Neural progenitor cell (in vitro differentiated cells): ENCODE results near the gene HECTD2. TPM values are rescaled to one million over a fixed set of nuclear protein-coding genes. Genes with fewer than 3 reads are reported as not detected.

Source experiments
- DNase-seq: peaks from one replicate; pipeline ENCODE4 v3.0.0-alpha.2; 2016; ENCODE audit warnings: low spot score
- H2AFZ ChIP-seq: fragments of 200-600 bp; sonication (generic); replicated peaks from 2 replicates; pipeline ENCODE4 v1.6.1; 2016; ENCODE audit warnings: antibody characterized with exemption
- H3F3A ChIP-seq: fragments of 200-600 bp; sonication (generic); 2 replicates; pipeline ENCODE4 v1.6.1; 2016; ENCODE audit warnings: antibody characterized with exemption, low read depth
- H3K27ac ChIP-seq: fragments of 200-600 bp; sonication (generic); 2 replicates; pipeline ENCODE4 v1.5.1; 2016; ENCODE audit warnings: mild to moderate bottlenecking
- H3K27me3 ChIP-seq: fragments of 200-600 bp; sonication (generic); 2 replicates; pipeline ENCODE4 v1.6.1; 2016; ENCODE audit warnings: mild to moderate bottlenecking, moderate library complexity
- H3K36me3 ChIP-seq: fragments of 200-600 bp; sonication (generic); 2 replicates; pipeline ENCODE4 v1.5.1; 2016
- H3K4me1 ChIP-seq: fragments of 200-600 bp; sonication (generic); 2 replicates; pipeline ENCODE4 v1.6.1; 2016; ENCODE audit warnings: mixed run types
- H3K4me2 ChIP-seq: fragments of 200-600 bp; sonication (generic); 2 replicates; pipeline ENCODE4 v1.6.1; 2016
- H3K4me3 ChIP-seq: fragments of 200-600 bp; sonication (generic); 2 replicates; pipeline ENCODE4 v1.5.1; 2016
- H3K79me2 ChIP-seq: fragments of 200-600 bp; sonication (generic); 2 replicates; pipeline ENCODE4 v1.6.1; 2016; ENCODE audit warnings: low read depth
- H3K9ac ChIP-seq: fragments of 200-600 bp; sonication (generic); 2 replicates; pipeline ENCODE4 v1.6.1; 2016
- H3K9me3 ChIP-seq: fragments of 200-600 bp; sonication (generic); 2 replicates; pipeline ENCODE4 v1.5.1; 2016; ENCODE audit warnings: low read depth
- H4K20me1 ChIP-seq: fragments of 200-600 bp; sonication (generic); 2 replicates; pipeline ENCODE4 v1.6.1; 2016; ENCODE audit warnings: low read depth
- H3K27ac Mint-ChIP-seq: 3 replicates; pipeline ENCODE4 v1.8.0; 2021; ENCODE audit warnings: mixed read lengths
- H3K27me3 Mint-ChIP-seq: 2 replicates; pipeline ENCODE4 v1.8.0; 2022; ENCODE audit warnings: low read depth, mild to moderate bottlenecking, inconsistent platforms, moderate library complexity, mixed read lengths; ENCODE audit not compliant: insufficient read depth
- H3K36me3 Mint-ChIP-seq: 3 replicates; pipeline ENCODE4 v1.8.0; 2021; ENCODE audit warnings: mixed read lengths
- H3K4me1 Mint-ChIP-seq: 3 replicates; pipeline ENCODE4 v1.8.0; 2021; ENCODE audit warnings: mixed read lengths
- H3K4me3 Mint-ChIP-seq: 3 replicates; pipeline ENCODE4 v1.8.0; 2021; ENCODE audit warnings: mild to moderate bottlenecking, moderate library complexity, mixed read lengths
- H3K9me3 Mint-ChIP-seq: 3 replicates; pipeline ENCODE4 v1.8.0; 2020; ENCODE audit warnings: mixed read lengths
- CTCF ChIP-seq: fragments of 200-600 bp; sonication (generic); IDR thresholded peaks from 2 replicates; pipeline ENCODE4 v1.5.1; 2017; ENCODE audit warnings: antibody characterized with exemption, mild to moderate bottlenecking
- EZH2 ChIP-seq: fragments of 200-600 bp; sonication (generic); IDR thresholded peaks from 2 replicates; pipeline ENCODE4 v1.6.1; 2017; ENCODE audit warnings: antibody characterized with exemption, mild to moderate bottlenecking, moderate library complexity
- EZH2phosphoT487 ChIP-seq: fragments of 200-600 bp; sonication (generic); IDR thresholded peaks from 2 replicates; pipeline ENCODE4 v1.6.1; 2017; ENCODE audit warnings: antibody characterized with exemption
- total RNA-seq: library from RNA; depleted of rRNA; stranded (reverse); fragments of >200 nt; gene quantifications from 2 replicates; pipeline ENCODE4 v1.2.3, GENCODE V29; 2015; ENCODE audit warnings: low replicate concordance

Gene HECTD2
- total RNA-seq, 1 donor from 2014 or later, result 51.5 TPM

- H3K79me2 ChIP-seq, result no peaks in the 10 kb centered on the region
- no peaks in the 10 kb centered on the region for H3K27me3 ChIP-seq
- Mint-ChIP-seq H3K9me3 (peaks cover 11% of the 10 kb centered on the region), H3K27ac (no peak overlapping the region), H3K36me3 (no peaks in the 10 kb centered on the region), H3K4me1 (no peaks in the 10 kb centered on the region), H3K27me3 (peaks cover 7% of the 10 kb centered on the region), H3K4me3 (no peak overlapping the region)
- no peak for DNase-seq
- no peaks in the 10 kb centered on the region for H3K9me3 ChIP-seq
- H2AFZ ChIP-seq, result no peak overlapping the region
- H3F3A ChIP-seq, result no peaks in the 10 kb centered on the region
- no peaks in the 10 kb centered on the region for H3K4me1 ChIP-seq
- no peak overlapping the region for H3K9ac ChIP-seq
- no peak for TF ChIP-seq CTCF
- TF ChIP-seq EZH2, result no peak
- no peak for TF ChIP-seq EZH2phosphoT487
- H4K20me1 ChIP-seq, result no peaks in the 10 kb centered on the region
- no peak overlapping the region for H3K4me2 ChIP-seq
- no peak overlapping the region for H3K4me3 ChIP-seq
- H3K27ac ChIP-seq, result no peak overlapping the region
- no peaks in the 10 kb centered on the region for H3K36me3 ChIP-seq
These were observed 147.5 kb downstream of the HECTD2 start for GRCh38 chr10:91557651-91558111.

GRCh38 chr10:91558473-91558872 lies 148.3 kb downstream of the HECTD2 start:
- H3K36me3 ChIP-seq, result no peaks in the 10 kb centered on the region
- no peaks in the 10 kb centered on the region for H4K20me1 ChIP-seq
- H3K9me3 ChIP-seq, result no peaks in the 10 kb centered on the region
- no peaks in the 10 kb centered on the region for H3K27me3 ChIP-seq
- no peak overlapping the region for H3K27ac ChIP-seq
- no peak overlapping the region for H2AFZ ChIP-seq
- H3K4me2 ChIP-seq, result no peak overlapping the region
- no peaks in the 10 kb centered on the region for H3K79me2 ChIP-seq
- no peak overlapping the region for H3K4me3 Mint-ChIP-seq
- H3K9me3 Mint-ChIP-seq, result peaks cover 11% of the 10 kb centered on the region
- no peak for DNase-seq
- no peak overlapping the region for H3K27ac Mint-ChIP-seq
- H3K27me3 Mint-ChIP-seq, result peaks cover 7% of the 10 kb centered on the region
- H3K4me3 ChIP-seq, result no peak overlapping the region
- H3F3A ChIP-seq, result no peaks in the 10 kb centered on the region
- H3K9ac ChIP-seq, result no peak overlapping the region
- H3K4me1 Mint-ChIP-seq, result no peaks in the 10 kb centered on the region
- no peak for TF ChIP-seq EZH2phosphoT487
- no peak for TF ChIP-seq EZH2
- no peak for TF ChIP-seq CTCF
- H3K36me3 Mint-ChIP-seq, result no peaks in the 10 kb centered on the region
- no peaks in the 10 kb centered on the region for H3K4me1 ChIP-seq

- Histone ChIP-seq H3K9me3 (no peaks in the 10 kb centered on the region), H3K36me3 (no peaks in the 10 kb centered on the region), H4K20me1 (no peaks in the 10 kb centered on the region), H3F3A (no peaks in the 10 kb centered on the region), H3K4me2 (no peak overlapping the region), H3K79me2 (no peaks in the 10 kb centered on the region), H2AFZ (no peak overlapping the region), H3K27ac (no peak overlapping the region), H3K9ac (no peak overlapping the region), H3K4me3 (no peak overlapping the region), H3K4me1 (no peaks in the 10 kb centered on the region), H3K27me3 (no peaks in the 10 kb centered on the region)
- DNase-seq, result no peak
- no peak overlapping the region for H3K4me3 Mint-ChIP-seq
- H3K9me3 Mint-ChIP-seq, result peaks cover 11% of the 10 kb centered on the region
- peaks cover 7% of the 10 kb centered on the region for H3K27me3 Mint-ChIP-seq
- no peaks in the 10 kb centered on the region for H3K4me1 Mint-ChIP-seq
- no peaks in the 10 kb centered on the region for H3K36me3 Mint-ChIP-seq
- TF ChIP-seq EZH2phosphoT487, result no peak
- TF ChIP-seq EZH2, result no peak
- no peak for TF ChIP-seq CTCF
- H3K27ac Mint-ChIP-seq, result no peak overlapping the region
These were observed 149.0 kb downstream of the HECTD2 start for GRCh38 chr10:91559169-91559568.
